LNCaP clone FGC (cell line): ENCODE data around the gene OST4.
"Not testable (repeated sequence)": the region's sequence is repeated elsewhere in the genome, so short reads cannot be mapped to it uniquely, and the experiment has no call there.

ENCODE experiments used
- DNase-seq: peaks from one replicate; pipeline ENCODE4 v3.0.0-alpha.2; 2011; ENCODE audit warnings: low read depth
- H3K4me3 ChIP-seq: 2 replicates; pipeline ENCODE4 v1.5.1; 2011; ENCODE audit warnings: mild to moderate bottlenecking, low read depth, low read length, control low read depth
- TF ChIP-seq, protein P1 (sequence below): IDR thresholded peaks from 2 replicates; pipeline ENCODE4 v1.5.1; 2012; ENCODE audit warnings: mild to moderate bottlenecking; ENCODE audit not compliant: control insufficient read depth, insufficient read depth; ENCODE audit errors: extremely low read depth

Gene OST4

GRCh38 chr2:27071277-27071989 lies at the start of gene OST4:
Gene OST4 (minus strand): TSS chr2:27071654.
- peak; percentile 49 for DNase-seq
- TF ChIP-seq, protein P1, sequence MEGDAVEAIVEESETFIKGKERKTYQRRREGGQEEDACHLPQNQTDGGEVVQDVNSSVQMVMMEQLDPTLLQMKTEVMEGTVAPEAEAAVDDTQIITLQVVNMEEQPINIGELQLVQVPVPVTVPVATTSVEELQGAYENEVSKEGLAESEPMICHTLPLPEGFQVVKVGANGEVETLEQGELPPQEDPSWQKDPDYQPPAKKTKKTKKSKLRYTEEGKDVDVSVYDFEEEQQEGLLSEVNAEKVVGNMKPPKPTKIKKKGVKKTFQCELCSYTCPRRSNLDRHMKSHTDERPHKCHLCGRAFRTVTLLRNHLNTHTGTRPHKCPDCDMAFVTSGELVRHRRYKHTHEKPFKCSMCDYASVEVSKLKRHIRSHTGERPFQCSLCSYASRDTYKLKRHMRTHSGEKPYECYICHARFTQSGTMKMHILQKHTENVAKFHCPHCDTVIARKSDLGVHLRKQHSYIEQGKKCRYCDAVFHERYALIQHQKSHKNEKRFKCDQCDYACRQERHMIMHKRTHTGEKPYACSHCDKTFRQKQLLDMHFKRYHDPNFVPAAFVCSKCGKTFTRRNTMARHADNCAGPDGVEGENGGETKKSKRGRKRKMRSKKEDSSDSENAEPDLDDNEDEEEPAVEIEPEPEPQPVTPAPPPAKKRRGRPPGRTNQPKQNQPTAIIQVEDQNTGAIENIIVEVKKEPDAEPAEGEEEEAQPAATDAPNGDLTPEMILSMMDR, result no peak

DNA sequence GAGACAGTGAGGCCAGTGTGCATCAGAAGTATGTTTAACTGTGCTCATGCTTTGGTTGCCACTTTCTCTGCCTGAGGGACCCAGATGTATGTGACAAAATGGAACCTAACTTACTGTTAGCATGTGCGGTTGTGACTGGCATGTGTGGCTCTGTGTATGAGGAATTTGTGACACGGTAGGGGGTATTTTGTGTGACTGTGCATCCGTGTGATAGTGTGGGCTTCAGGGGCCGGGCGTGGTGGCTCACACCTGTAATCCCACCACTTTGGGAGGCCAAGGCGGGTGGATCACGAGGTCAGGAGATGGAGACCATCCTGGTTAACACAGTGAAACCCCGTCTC lies 47.8 kb upstream of the OST4 start:
- H3K4me3 ChIP-seq, result peak overlapping the region; percentile 69
- DNase-seq, result not testable (repeated sequence)

More at GRCh38 chr2:27071277-27071989, at the start of gene OST4:
- peak within 1 kb of the TSS; percentile 88 for H3K4me3 ChIP-seq

DNA sequence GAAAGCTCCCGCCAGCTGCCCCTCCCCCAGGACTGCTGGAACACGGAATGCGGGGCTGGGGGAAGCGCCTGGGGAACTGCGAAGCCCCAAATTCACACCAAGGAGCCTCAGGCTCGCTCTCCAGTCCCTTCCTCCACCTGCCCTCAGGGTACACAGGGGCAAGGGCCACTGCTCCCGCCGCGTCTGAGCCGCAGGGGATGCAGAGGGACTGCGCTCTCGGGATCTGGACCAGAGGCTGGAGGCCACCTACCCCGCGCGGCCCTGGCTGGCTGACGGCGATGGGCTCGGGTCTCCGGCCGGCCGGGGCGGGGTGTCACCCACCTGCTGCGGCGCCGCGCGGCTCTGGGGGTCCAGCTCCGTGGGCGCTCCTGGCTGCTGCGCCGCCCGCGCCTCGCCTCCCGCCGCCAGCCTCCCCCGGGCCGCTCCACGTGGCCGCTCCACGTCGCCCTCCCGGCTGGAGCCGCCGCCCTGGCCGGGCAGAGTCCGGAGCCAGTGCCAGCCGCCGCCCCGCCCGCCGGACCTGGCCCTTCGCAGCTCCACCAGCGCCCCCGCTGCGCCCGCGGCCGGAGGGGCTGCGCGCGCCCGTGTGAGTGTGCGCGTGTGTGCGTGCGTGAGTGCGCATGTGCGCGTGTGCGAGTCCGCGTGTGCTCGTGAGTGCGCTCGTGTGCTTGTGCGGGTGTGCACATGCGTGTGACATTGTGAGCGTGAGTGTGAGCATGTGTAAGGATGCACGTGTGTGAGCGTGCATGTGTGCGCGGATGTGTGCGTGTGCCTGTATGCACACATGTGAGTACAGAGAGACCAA lies 47.3 kb upstream of the OST4 start, which contains the start of gene CGREF1:
Gene CGREF1, minus strand, starts transcription at position 604 of the 805 bp plus-strand sequence. CDS start 14,762 bp downstream, outside the sequence.
- TF ChIP-seq, protein P1, result no peak

GRCh38 chr2:27117995-27118524 lies 46.6 kb upstream of the OST4 start:
- no peak for DNase-seq
- TF ChIP-seq, protein P1, result no peak
- H3K4me3 ChIP-seq, result peak overlapping the region; percentile 69

More for the DNA sequence above, 47.3 kb upstream of the OST4 start, which contains the start of gene CGREF1:
- DNase-seq, result no peak
- peak within 1 kb of the TSS; percentile 69 for H3K4me3 ChIP-seq

GRCh38 chr2:27115519-27115918 lies 44.1 kb upstream of the OST4 start:
- TF ChIP-seq, protein P1, result no peak
- no peak overlapping the region for H3K4me3 ChIP-seq
- DNase-seq, result no peak

- not testable (repeated sequence) for DNase-seq, H3K4me3 ChIP-seq
These were observed 40.1 kb upstream of the OST4 start for GRCh38 chr2:27111392-27112078.

DNA sequence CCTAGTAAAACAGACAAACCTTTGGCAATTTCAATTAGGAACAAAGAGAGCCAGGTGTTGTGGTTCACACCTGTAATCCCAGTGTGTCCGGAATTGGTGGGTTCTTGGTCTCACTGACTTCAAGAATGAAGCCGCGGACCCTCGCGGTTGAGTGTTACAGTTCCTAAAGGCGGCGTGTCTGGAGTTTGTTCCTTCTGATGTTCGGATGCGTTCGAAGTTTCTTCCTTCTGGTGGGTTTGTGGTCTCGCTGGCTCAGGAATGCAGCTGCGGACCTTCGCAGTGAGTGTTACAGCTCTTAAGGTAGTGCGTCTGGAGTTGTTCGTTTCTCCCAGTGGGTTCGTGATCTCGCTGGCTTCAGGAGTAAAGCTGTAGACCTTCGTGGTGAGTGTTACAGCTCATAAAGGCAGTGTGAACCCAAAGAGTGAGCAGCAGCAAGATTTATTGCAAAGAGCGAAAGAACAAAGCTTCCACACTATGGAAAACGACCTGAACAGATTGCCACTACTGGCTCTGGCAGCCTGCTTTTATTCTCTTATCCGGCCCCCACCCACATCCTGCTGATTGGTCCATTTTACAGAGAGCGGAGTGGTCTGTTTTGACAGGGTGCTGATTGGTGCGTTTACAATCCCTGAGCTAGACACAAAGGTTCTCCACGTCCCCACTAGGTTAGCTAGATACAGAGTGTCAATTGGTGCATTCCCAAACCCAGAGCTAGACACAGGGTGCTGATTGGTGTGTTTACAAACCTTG lies 39.3 kb upstream of the OST4 start:
- not testable (repeated sequence) for DNase-seq, H3K4me3 ChIP-seq
